Uterus (tissue), 4 donors: ENCODE results near the gene TRAPPC14. TPM values are rescaled to one million over a fixed set of nuclear protein-coding genes. Genes with fewer than 3 reads are reported as not detected.

ENCODE experiments used
- DNase-seq, 2 donors: peaks; one replicate each; pipeline ENCODE4 v3.0.0-alpha.2; 2019 to 2020
- H3K27ac ChIP-seq, 2 donors: fragments of 200-600 bp; sonication (generic); 1 replicate in 1 of 2; 2 replicates in 1 of 2; pipeline ENCODE4 v1.5.1; 2016 to 2018
- H3K27me3 ChIP-seq, 2 donors: fragments of 200-600 bp; sonication (generic); one replicate each; pipeline ENCODE4 v1.5.1; 2018 to 2019; ENCODE audit warnings: control low read depth in 1 of 2
- H3K36me3 ChIP-seq, 2 donors: fragments of 200-600 bp; sonication (generic); one replicate each; pipeline ENCODE4 v1.5.1; 2019; ENCODE audit warnings: control low read depth in 1 of 2
- H3K4me1 ChIP-seq, 2 donors: fragments of 200-600 bp; sonication (generic); one replicate each; pipeline ENCODE4 v1.5.1; 2018 to 2019; ENCODE audit warnings: control low read depth in 1 of 2
- H3K4me3 ChIP-seq, 2 donors: fragments of 200-600 bp; sonication (generic); 1 replicate in 1 of 2; 2 replicates in 1 of 2; pipeline ENCODE4 v1.5.1; 2018 to 2019; ENCODE audit warnings: mild to moderate bottlenecking in 1 of 2
- H3K9me3 ChIP-seq, 2 donors: fragments of 200-600 bp; sonication (generic); one replicate each; pipeline ENCODE4 v1.5.1; 2019; ENCODE audit warnings: control low read depth in 1 of 2
- POLR2A ChIP-seq, 2 donors: fragments of 450-650 bp; IDR thresholded peaks; one replicate each; pipeline ENCODE4 v1.6.1; 2016; ENCODE audit warnings: antibody characterized with exemption in 2 of 2, mild to moderate bottlenecking in 1 of 2, moderate library complexity in 1 of 2
- intact Hi-C: fragments of 100-400 bp; cut with DNase I; formaldehyde crosslinking; loops from one replicate; pipeline ENCODE4 v1.15.1; 2023; ENCODE audit warnings: low total_unique reads
- total RNA-seq, 4 donors: library from RNA; depleted of rRNA in 3 of 4; stranded (reverse); fragments of >200 nt in 3 of 4; gene quantifications; one replicate each; pipeline versions ENCODE4 v1.1.0 to v1.2.4, GENCODE V29; 2014 to 2023
- TF ChIP-seq, protein P1 (sequence below), 4 experiments: fragments of 200-600 bp in 2 of 4; fragments of 450-650 bp in 2 of 4; sonication (generic) in 2 of 4; IDR thresholded peaks; one replicate each; pipeline ENCODE4 v1.5.1; 2016 to 2019; ENCODE audit warnings: antibody characterized with exemption in 4 of 4, mild to moderate bottlenecking in 2 of 4, moderate library complexity in 1 of 4
- donor health status: DM: yes; HTN: yes; CAD: no.

Gene TRAPPC14
- total RNA-seq, 4 donors from 2014 or later = 2.8 to 22.3 (median 5.7) TPM

DNA sequence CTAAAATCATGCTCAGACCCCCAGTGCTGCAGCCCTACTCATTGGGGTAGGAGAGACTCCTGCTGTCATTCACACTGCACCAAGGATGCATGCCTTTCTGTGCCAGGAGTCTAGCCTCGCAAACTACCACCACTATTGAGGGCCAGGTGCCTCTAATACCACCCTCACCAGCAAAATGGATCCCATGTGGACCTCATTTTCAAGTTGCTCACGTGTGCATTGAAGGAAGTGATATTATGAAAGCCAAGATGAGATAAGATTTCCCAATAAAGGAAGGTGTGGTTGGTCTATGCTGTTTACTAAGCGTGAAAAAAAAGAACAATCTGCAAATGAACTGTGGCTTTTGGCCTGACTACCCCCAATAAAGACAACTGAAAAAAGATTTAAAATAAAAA, 17.0 kb downstream of the TRAPPC14 start:
- H3K36me3 ChIP-seq = no peaks in the 10 kb centered on the region
- intact Hi-C loops = no loop called here
- no peak overlapping the region for H3K27ac ChIP-seq
- no peaks in the 10 kb centered on the region for H3K4me1 ChIP-seq
- no peaks in the 10 kb centered on the region for H3K9me3 ChIP-seq
- no peak for TF ChIP-seq POLR2A (IDR thresholded peaks at IDR 0.05)
- TF ChIP-seq, protein P1, sequence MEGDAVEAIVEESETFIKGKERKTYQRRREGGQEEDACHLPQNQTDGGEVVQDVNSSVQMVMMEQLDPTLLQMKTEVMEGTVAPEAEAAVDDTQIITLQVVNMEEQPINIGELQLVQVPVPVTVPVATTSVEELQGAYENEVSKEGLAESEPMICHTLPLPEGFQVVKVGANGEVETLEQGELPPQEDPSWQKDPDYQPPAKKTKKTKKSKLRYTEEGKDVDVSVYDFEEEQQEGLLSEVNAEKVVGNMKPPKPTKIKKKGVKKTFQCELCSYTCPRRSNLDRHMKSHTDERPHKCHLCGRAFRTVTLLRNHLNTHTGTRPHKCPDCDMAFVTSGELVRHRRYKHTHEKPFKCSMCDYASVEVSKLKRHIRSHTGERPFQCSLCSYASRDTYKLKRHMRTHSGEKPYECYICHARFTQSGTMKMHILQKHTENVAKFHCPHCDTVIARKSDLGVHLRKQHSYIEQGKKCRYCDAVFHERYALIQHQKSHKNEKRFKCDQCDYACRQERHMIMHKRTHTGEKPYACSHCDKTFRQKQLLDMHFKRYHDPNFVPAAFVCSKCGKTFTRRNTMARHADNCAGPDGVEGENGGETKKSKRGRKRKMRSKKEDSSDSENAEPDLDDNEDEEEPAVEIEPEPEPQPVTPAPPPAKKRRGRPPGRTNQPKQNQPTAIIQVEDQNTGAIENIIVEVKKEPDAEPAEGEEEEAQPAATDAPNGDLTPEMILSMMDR (IDR thresholded peaks at IDR 0.05) = no peak
- H3K27me3 ChIP-seq = no peaks in the 10 kb centered on the region
- DNase-seq = no peak
- no peak overlapping the region for H3K4me3 ChIP-seq

DNA sequence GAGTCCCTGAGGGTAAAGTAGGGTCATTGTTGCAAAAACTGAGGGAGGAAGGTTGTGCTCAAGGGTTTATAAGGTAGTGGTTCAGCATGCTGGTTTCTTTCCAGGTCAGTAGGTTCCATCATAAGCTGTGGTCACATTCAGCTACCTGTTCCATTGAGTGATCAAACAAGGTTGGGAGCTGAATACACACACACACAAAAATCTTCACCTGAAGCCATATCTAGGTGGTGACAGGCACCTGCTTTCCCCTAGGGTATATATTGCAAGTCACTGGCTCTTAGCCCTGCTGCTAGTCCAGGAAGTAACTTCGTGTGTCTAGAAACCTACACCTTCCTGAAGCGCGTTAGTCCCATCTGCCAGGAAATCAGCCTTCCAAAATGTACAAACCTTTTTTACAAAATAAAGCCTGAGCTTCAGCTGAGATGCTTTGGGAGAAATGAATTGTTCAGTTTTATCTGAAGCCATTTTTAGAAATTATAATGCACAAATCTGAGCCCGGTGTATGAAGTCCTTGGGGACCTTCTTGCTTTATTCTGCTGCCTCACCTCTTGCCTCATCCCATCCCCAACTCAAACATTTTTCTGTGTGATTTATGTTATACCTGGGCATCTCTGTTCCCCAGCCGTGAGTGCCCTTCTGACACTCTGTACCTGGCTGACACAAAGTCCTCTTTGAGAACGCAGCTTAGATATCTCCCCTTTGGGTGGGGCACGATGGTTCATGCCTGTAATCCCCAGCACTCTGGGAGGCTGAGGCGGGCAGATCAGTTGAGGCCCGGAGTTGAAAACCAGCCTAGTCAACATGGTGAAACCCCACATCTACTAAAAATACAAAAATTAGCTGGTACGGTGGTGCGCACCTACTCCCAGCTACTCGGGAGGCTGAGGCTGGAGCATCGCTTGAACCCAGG, 20.4 kb downstream of the TRAPPC14 start:
- TF ChIP-seq, protein P1 (IDR thresholded peaks at IDR 0.05) = no peak
- TF ChIP-seq POLR2A (IDR thresholded peaks at IDR 0.05) = no peak
- intact Hi-C loops = no loop called here
- DNase-seq = no peak
- no peak overlapping the region for H3K27ac ChIP-seq
- no peak overlapping the region for H3K4me3 ChIP-seq
- no peaks in the 10 kb centered on the region for H3K36me3 ChIP-seq
- no peaks in the 10 kb centered on the region for H3K27me3 ChIP-seq
- no peaks in the 10 kb centered on the region for H3K4me1 ChIP-seq
- H3K9me3 ChIP-seq = no peaks in the 10 kb centered on the region

DNA sequence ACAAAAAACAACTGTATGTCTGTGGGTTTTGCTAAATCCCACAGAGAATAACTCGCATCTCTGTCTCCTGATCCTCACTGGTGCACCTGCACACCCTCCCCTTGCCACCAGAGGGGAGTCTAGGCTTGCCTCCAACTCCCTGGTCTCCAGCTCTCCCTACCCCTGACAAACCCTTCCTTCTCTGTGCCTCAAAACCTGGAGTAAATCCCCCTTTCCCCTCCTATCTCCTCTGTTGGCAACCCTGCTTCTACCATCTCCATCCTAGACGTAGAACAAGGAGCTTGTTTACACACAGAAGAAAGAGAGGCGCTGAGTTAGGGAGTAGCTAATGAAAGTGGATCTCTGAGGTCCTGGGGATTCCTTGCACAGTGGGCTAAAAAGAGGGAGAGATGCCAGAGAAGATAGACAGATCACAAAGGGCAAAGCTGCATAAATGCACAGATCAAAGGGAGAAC, 25.8 kb downstream of the TRAPPC14 start:
- no peak overlapping the region for H3K27ac ChIP-seq
- intact Hi-C loops = no loop called here
- no peaks in the 10 kb centered on the region for H3K27me3 ChIP-seq
- peaks cover 0 to 3% of the 10 kb centered on the region in 2 donors for H3K4me1 ChIP-seq
- peak; percentile 53 to 58 for DNase-seq
- no peak for TF ChIP-seq POLR2A (IDR thresholded peaks at IDR 0.05)
- TF ChIP-seq, protein P1 (IDR thresholded peaks at IDR 0.05) = peak; percentile 64 to 85 (median 73)
- no peak overlapping the region for H3K4me3 ChIP-seq
- H3K36me3 ChIP-seq = no peaks in the 10 kb centered on the region
- no peaks in the 10 kb centered on the region for H3K9me3 ChIP-seq

DNA sequence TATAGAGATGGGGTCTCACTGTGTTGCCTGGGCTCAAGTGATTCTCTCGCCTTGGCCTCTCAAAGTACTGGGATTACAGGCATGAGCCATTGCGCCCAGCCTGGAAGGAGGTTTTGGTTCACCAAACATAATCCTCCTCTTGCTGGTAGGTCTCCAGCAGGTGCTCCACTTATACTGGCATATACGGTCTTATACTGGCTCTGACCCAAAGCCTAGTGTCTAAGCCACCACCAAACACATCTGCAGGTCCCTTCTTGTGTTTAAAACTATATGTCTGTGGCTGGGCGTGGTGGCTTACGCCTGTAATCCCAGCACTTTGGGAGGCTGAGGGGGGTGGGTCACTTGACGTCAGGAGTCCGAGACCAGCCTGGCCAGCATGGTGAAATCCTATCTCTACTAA, 26.4 kb downstream of the TRAPPC14 start:
- Histone ChIP-seq H3K9me3 (no peaks in the 10 kb centered on the region), H3K27me3 (no peaks in the 10 kb centered on the region), H3K4me1 (peaks cover 0 to 3% of the 10 kb centered on the region in 2 donors), H3K27ac (no peak overlapping the region), H3K4me3 (no peak overlapping the region), H3K36me3 (no peaks in the 10 kb centered on the region)
- intact Hi-C loops = no loop called here
- TF ChIP-seq, protein P1 (IDR thresholded peaks at IDR 0.05) = no peak
- TF ChIP-seq POLR2A (IDR thresholded peaks at IDR 0.05) = no peak
- no peak for DNase-seq
